Esophagus muscularis mucosa (tissue), 4 donors: ENCODE measurements around the gene TOGARAM2.

Experiments
- CTCF ChIP-seq, 3 experiments: fragments of 200-600 bp in 2 of 3; fragments of 450-650 bp in 1 of 3; sonication (generic) in 2 of 3; IDR thresholded peaks; one replicate each; pipeline ENCODE4 v1.5.1; 2017 to 2019; ENCODE audit warnings: antibody characterized with exemption in 3 of 3, mild to moderate bottlenecking in 2 of 3, moderate library complexity in 1 of 3
- EP300 ChIP-seq: sonication (generic); formaldehyde crosslinking; IDR thresholded peaks from one replicate; pipeline ENCODE4 v1.6.1; 2017; ENCODE audit warnings: antibody characterized with exemption
- POLR2A ChIP-seq: fragments of 450-650 bp; IDR thresholded peaks from one replicate; pipeline ENCODE4 v1.6.1; 2017; ENCODE audit warnings: antibody characterized with exemption, moderate library complexity, mild to moderate bottlenecking, low read depth

- TF ChIP-seq POLR2A (no peak), CTCF (IDR thresholded peaks at IDR 0.05) (no peak), EP300 (no peak)
Measured at GRCh38 chr2:29039718-29040480, 58.8 kb downstream of the TOGARAM2 start.
